T-helper 9 cell (primary cell): ENCODE data around the gene CAPN9.
"Not testable (repeated sequence)": the region's sequence is repeated elsewhere in the genome, so short reads cannot be mapped to it uniquely, and the experiment has no call there.

Experiments used
- DNase-seq: peaks from one replicate; pipeline ENCODE4 v3.0.0-alpha.2; 2020

The CAPN9 gene

GRCh38 chr1:230747890-230748800, 957 bp downstream of the CAPN9 start:
- DNase-seq, result no peak

- DNase-seq, result no peak
Measured at GRCh38 chr1:230749150-230749549, 2.0 kb downstream of the CAPN9 start.

GRCh38 chr1:230749635-230750034, 2.4 kb downstream of the CAPN9 start:
- no peak for DNase-seq

GRCh38 chr1:230750576-230750975, 3.4 kb downstream of the CAPN9 start:
- no peak for DNase-seq

- no peak for DNase-seq
Measured at GRCh38 chr1:230750986-230751625, 3.9 kb downstream of the CAPN9 start.

GRCh38 chr1:230752407-230752806, 5.2 kb downstream of the CAPN9 start:
- no peak for DNase-seq

GRCh38 chr1:230753191-230753585, 6.0 kb downstream of the CAPN9 start:
- DNase-seq, result no peak

- no peak for DNase-seq
Measured at GRCh38 chr1:230753586-230754251, 6.5 kb downstream of the CAPN9 start.

- no peak for DNase-seq
Measured at GRCh38 chr1:230754796-230755195, 7.6 kb downstream of the CAPN9 start.

- DNase-seq, result no peak
Measured at GRCh38 chr1:230757856-230758708, 10.9 kb downstream of the CAPN9 start.

GRCh38 chr1:230758709-230759368, 11.7 kb downstream of the CAPN9 start:
- no peak for DNase-seq

- DNase-seq, result no peak
Measured at GRCh38 chr1:230759369-230760065, 12.3 kb downstream of the CAPN9 start.

GRCh38 chr1:230760360-230760827, 13.2 kb downstream of the CAPN9 start:
- DNase-seq, result no peak

- DNase-seq, result no peak
Measured at GRCh38 chr1:230761443-230762167, 14.4 kb downstream of the CAPN9 start.

- no peak for DNase-seq
Measured at GRCh38 chr1:230763927-230764591, 16.9 kb downstream of the CAPN9 start.

- no peak for DNase-seq
Measured at GRCh38 chr1:230766318-230766717, 19.1 kb downstream of the CAPN9 start.

GRCh38 chr1:230767859-230768612, 20.8 kb downstream of the CAPN9 start:
- not testable (repeated sequence) for DNase-seq

GRCh38 chr1:230768903-230769570, 21.8 kb downstream of the CAPN9 start:
- no peak for DNase-seq

- no peak for DNase-seq
Measured at GRCh38 chr1:230770317-230770716, 23.1 kb downstream of the CAPN9 start.
